Stimulated activated CD8-positive, alpha-beta memory T cell treated with anti-CD3 and anti-CD28 coated beads, Interleukin-15, amount 100 ng/mL, for 24 hours (primary cell): ENCODE measurements around the gene DDIT4.
A peak's percentile ranks its signal among the peaks of the same experiment; 100 is the strongest.
"Not testable (repeated sequence)": the region's sequence is repeated elsewhere in the genome, so short reads cannot be mapped to it uniquely, and the experiment has no call there.

Experiments used
- DNase-seq: peaks from one replicate; pipeline ENCODE4 v3.0.0-alpha.2; 2020; ENCODE audit warnings: low read depth

Gene DDIT4

GRCh38 chr10:72249176-72249862, 24.4 kb upstream of the DDIT4 start:
- DNase-seq: not testable (repeated sequence)

- no peak for DNase-seq
Measured at GRCh38 chr10:72250666-72251065, 23.1 kb upstream of the DDIT4 start.

- no peak for DNase-seq
Measured at GRCh38 chr10:72251635-72252034, 22.1 kb upstream of the DDIT4 start.

- DNase-seq: no peak
Measured at GRCh38 chr10:72252972-72253371, 20.8 kb upstream of the DDIT4 start.

GRCh38 chr10:72253578-72253977, 20.1 kb upstream of the DDIT4 start:
- no peak for DNase-seq

GRCh38 chr10:72254813-72255568, 18.7 kb upstream of the DDIT4 start:
- no peak for DNase-seq

- DNase-seq: no peak
Measured at GRCh38 chr10:72255977-72256729, 17.6 kb upstream of the DDIT4 start.

GRCh38 chr10:72257051-72257892, 16.5 kb upstream of the DDIT4 start:
- DNase-seq: no peak

GRCh38 chr10:72258617-72259016, 15.1 kb upstream of the DDIT4 start:
- DNase-seq: no peak

GRCh38 chr10:72259491-72260238, 14.1 kb upstream of the DDIT4 start:
- DNase-seq: no peak

- DNase-seq: peak; percentile 65
Measured at GRCh38 chr10:72260239-72260975, 13.3 kb upstream of the DDIT4 start.

- DNase-seq: no peak
Measured at GRCh38 chr10:72260976-72261783, 12.5 kb upstream of the DDIT4 start.

- DNase-seq: no peak
Measured at GRCh38 chr10:72261784-72262404, 11.8 kb upstream of the DDIT4 start.

- DNase-seq: no peak
Measured at GRCh38 chr10:72263613-72264241, 10.0 kb upstream of the DDIT4 start.

- no peak for DNase-seq
Measured at GRCh38 chr10:72264536-72264935, 9.2 kb upstream of the DDIT4 start.

- DNase-seq: no peak
Measured at GRCh38 chr10:72265508-72265907, 8.2 kb upstream of the DDIT4 start.

GRCh38 chr10:72265990-72266865, 7.5 kb upstream of the DDIT4 start:
- no peak for DNase-seq

- no peak for DNase-seq
Measured at GRCh38 chr10:72267381-72267780, 6.3 kb upstream of the DDIT4 start.
